Loucy (cell line): ENCODE measurements around the gene ARRB1.

Experiments
- H2AFZ ChIP-seq: fragments of 200-600 bp; sonication (generic); 2 replicates; pipeline ENCODE4 v1.6.0; 2016; ENCODE audit warnings: antibody characterized with exemption, mild to moderate bottlenecking, low read length, moderate library complexity
- H3F3A ChIP-seq: fragments of 200-600 bp; 2 replicates; pipeline ENCODE4 v1.6.0; 2016; ENCODE audit warnings: antibody characterized with exemption, low read depth, mild to moderate bottlenecking
- H3K27me3 ChIP-seq: fragments of 200-600 bp; sonication (generic); 2 replicates; pipeline ENCODE4 v1.6.1; 2014; ENCODE audit warnings: low read length, mild to moderate bottlenecking; ENCODE audit not compliant: insufficient read depth, poor library complexity, severe bottlenecking
- H3K36me3 ChIP-seq: fragments of 200-600 bp; sonication (generic); 2 replicates; pipeline ENCODE4 v1.6.1; 2016; ENCODE audit warnings: low read length; ENCODE audit not compliant: insufficient read depth
- H3K4me1 ChIP-seq: fragments of 200-600 bp; sonication (generic); 2 replicates; pipeline ENCODE4 v1.5.1; 2014; ENCODE audit warnings: low read length, mild to moderate bottlenecking; ENCODE audit not compliant: insufficient read depth, poor library complexity, severe bottlenecking
- H3K4me2 ChIP-seq: fragments of 200-600 bp; sonication (generic); 2 replicates; pipeline ENCODE4 v1.6.0; 2014; ENCODE audit warnings: antibody characterized with exemption, low read length, low read depth, mild to moderate bottlenecking; ENCODE audit not compliant: poor library complexity, severe bottlenecking
- H3K4me3 ChIP-seq: fragments of 200-600 bp; sonication (generic); 2 replicates; pipeline ENCODE4 v1.5.1; 2014; ENCODE audit warnings: low read length, mild to moderate bottlenecking, mixed read lengths; ENCODE audit not compliant: poor library complexity, severe bottlenecking
- H3K79me2 ChIP-seq: fragments of 200-600 bp; sonication (generic); 2 replicates; pipeline ENCODE4 v1.6.1; 2014; ENCODE audit warnings: low read length; ENCODE audit not compliant: insufficient read depth
- H3K9ac ChIP-seq: fragments of 200-600 bp; sonication (generic); 2 replicates; pipeline ENCODE4 v1.6.0; 2014; ENCODE audit warnings: mild to moderate bottlenecking, low read depth, low read length, moderate library complexity; ENCODE audit not compliant: poor library complexity, severe bottlenecking
- H3K9me2 ChIP-seq: fragments of 200-600 bp; sonication (generic); replicated peaks from 2 replicates; pipeline ENCODE4 v1.6.1; 2016; ENCODE audit warnings: low read depth, low read length, mixed read lengths
- H3K9me3 ChIP-seq: fragments of 200-600 bp; sonication (generic); 2 replicates; pipeline ENCODE4 v1.6.1; 2014; ENCODE audit warnings: mild to moderate bottlenecking, antibody characterized with exemption, low read length, low read depth; ENCODE audit not compliant: insufficient read depth
- H4K20me1 ChIP-seq: fragments of 200-600 bp; sonication (generic); 2 replicates; pipeline ENCODE4 v1.6.0; 2014; ENCODE audit warnings: antibody characterized with exemption, low read length, mild to moderate bottlenecking; ENCODE audit not compliant: insufficient read depth, poor library complexity, severe bottlenecking
- CTCF ChIP-seq: fragments of 200-600 bp; sonication (generic); conservative IDR thresholded peaks from 2 replicates; pipeline ENCODE4 v1.5.1; 2014; ENCODE audit warnings: mild to moderate bottlenecking, antibody characterized with exemption, low read length
- EZH2phosphoT487 ChIP-seq: fragments of 200-600 bp; IDR thresholded peaks from 2 replicates; pipeline ENCODE4 v1.6.1; 2018; ENCODE audit warnings: antibody characterized with exemption, mild to moderate bottlenecking, moderate library complexity, borderline replicate concordance

Gene ARRB1

GRCh38 chr11:75272821-75273301, 78.6 kb downstream of the ARRB1 start:
- Histone ChIP-seq H3K9me3 (no peaks in the 10 kb centered on the region), H4K20me1 (no peaks in the 10 kb centered on the region), H3K36me3 (peaks cover 77% of the 10 kb centered on the region; the same call in 1 of the 2 replicates), H3K4me1 (no peaks in the 10 kb centered on the region), H3K27me3 (no peaks in the 10 kb centered on the region), H3K9me2 (no peaks in the 10 kb centered on the region), H3F3A (no peaks in the 10 kb centered on the region), H3K4me3 (no peak overlapping the region), H3K9ac (no peak overlapping the region), H2AFZ (no peak overlapping the region), H3K4me2 (no peak overlapping the region), H3K79me2 (no peaks in the 10 kb centered on the region)
- no peak for TF ChIP-seq EZH2phosphoT487
- TF ChIP-seq CTCF = no peak

- Histone ChIP-seq H3K9me2 (no peaks in the 10 kb centered on the region), H3K4me2 (no peak overlapping the region)
Observed at GRCh38 chr11:75272391-75272790, 79.1 kb downstream of the ARRB1 start.

GRCh38 chr11:75271730-75272129, 79.7 kb downstream of the ARRB1 start:
- H3K36me3 ChIP-seq = peaks cover 68% of the 10 kb centered on the region; the same call in 1 of the 2 replicates
- no peaks in the 10 kb centered on the region for H3K79me2 ChIP-seq
- H3K4me3 ChIP-seq = no peak overlapping the region

More at GRCh38 chr11:75272391-75272790, 79.1 kb downstream of the ARRB1 start:
- H3K4me3 ChIP-seq = no peak overlapping the region
- H2AFZ ChIP-seq = no peak overlapping the region
- peaks cover 72% of the 10 kb centered on the region; the same call in 1 of the 2 replicates for H3K36me3 ChIP-seq
- no peaks in the 10 kb centered on the region for H3K4me1 ChIP-seq
- TF ChIP-seq CTCF (no peak), EZH2phosphoT487 (no peak)
- H3K79me2 ChIP-seq = no peaks in the 10 kb centered on the region
- H3F3A ChIP-seq = no peaks in the 10 kb centered on the region
- H4K20me1 ChIP-seq = no peaks in the 10 kb centered on the region
- H3K9ac ChIP-seq = no peak overlapping the region
- no peaks in the 10 kb centered on the region for H3K9me3 ChIP-seq
- H3K27me3 ChIP-seq = no peaks in the 10 kb centered on the region

More at GRCh38 chr11:75271730-75272129, 79.7 kb downstream of the ARRB1 start:
- no peaks in the 10 kb centered on the region for H3K27me3 ChIP-seq
- no peak for TF ChIP-seq EZH2phosphoT487
- TF ChIP-seq CTCF = no peak
- H3K9me3 ChIP-seq = no peaks in the 10 kb centered on the region
- no peak overlapping the region for H3K9ac ChIP-seq
- no peak overlapping the region for H3K4me2 ChIP-seq
- H2AFZ ChIP-seq = no peak overlapping the region
- no peaks in the 10 kb centered on the region for H4K20me1 ChIP-seq
- no peaks in the 10 kb centered on the region for H3K4me1 ChIP-seq
- H3F3A ChIP-seq = no peaks in the 10 kb centered on the region
- no peaks in the 10 kb centered on the region for H3K9me2 ChIP-seq
